GM12801 (cell line): ENCODE results near the gene CEP112.

Source experiments
- TF ChIP-seq, protein P1 (sequence below): IDR thresholded peaks from one replicate; pipeline ENCODE4 v1.5.1; 2011; ENCODE audit warnings: control low read depth; ENCODE audit not compliant: insufficient read length; ENCODE audit errors: extremely low read depth

Gene CEP112

GRCh38 chr17:65966072-65966695 lies 225.7 kb downstream of the CEP112 start:
- TF ChIP-seq, protein P1, sequence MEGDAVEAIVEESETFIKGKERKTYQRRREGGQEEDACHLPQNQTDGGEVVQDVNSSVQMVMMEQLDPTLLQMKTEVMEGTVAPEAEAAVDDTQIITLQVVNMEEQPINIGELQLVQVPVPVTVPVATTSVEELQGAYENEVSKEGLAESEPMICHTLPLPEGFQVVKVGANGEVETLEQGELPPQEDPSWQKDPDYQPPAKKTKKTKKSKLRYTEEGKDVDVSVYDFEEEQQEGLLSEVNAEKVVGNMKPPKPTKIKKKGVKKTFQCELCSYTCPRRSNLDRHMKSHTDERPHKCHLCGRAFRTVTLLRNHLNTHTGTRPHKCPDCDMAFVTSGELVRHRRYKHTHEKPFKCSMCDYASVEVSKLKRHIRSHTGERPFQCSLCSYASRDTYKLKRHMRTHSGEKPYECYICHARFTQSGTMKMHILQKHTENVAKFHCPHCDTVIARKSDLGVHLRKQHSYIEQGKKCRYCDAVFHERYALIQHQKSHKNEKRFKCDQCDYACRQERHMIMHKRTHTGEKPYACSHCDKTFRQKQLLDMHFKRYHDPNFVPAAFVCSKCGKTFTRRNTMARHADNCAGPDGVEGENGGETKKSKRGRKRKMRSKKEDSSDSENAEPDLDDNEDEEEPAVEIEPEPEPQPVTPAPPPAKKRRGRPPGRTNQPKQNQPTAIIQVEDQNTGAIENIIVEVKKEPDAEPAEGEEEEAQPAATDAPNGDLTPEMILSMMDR, result no peak

DNA sequence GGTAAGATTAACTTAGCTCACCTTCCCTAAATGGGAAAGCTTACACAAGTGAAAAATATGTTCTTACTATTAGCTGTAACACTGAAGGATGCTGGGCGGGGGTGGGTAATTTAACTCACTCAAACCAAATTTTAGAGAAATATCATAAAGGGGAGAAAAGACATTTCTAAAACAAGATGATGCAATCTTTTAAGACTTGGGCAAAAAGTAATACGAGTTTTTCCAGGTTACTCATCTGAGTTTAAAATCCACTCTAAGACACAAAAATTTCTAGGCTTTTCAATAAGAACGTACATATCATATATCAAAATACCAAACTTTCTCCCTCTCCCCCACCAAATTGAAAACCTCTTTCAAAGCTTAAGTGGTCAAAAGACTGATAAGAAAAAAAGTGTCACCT lies 228.8 kb downstream of the CEP112 start:
- TF ChIP-seq, protein P1, result no peak

GRCh38 chr17:65959630-65960029 lies 232.3 kb downstream of the CEP112 start:
- TF ChIP-seq, protein P1, result no peak

- TF ChIP-seq, protein P1, result no peak
Measured at GRCh38 chr17:65956814-65957213, 235.1 kb downstream of the CEP112 start.

GRCh38 chr17:65954148-65954449 lies 237.8 kb downstream of the CEP112 start:
- TF ChIP-seq, protein P1, result no peak

DNA sequence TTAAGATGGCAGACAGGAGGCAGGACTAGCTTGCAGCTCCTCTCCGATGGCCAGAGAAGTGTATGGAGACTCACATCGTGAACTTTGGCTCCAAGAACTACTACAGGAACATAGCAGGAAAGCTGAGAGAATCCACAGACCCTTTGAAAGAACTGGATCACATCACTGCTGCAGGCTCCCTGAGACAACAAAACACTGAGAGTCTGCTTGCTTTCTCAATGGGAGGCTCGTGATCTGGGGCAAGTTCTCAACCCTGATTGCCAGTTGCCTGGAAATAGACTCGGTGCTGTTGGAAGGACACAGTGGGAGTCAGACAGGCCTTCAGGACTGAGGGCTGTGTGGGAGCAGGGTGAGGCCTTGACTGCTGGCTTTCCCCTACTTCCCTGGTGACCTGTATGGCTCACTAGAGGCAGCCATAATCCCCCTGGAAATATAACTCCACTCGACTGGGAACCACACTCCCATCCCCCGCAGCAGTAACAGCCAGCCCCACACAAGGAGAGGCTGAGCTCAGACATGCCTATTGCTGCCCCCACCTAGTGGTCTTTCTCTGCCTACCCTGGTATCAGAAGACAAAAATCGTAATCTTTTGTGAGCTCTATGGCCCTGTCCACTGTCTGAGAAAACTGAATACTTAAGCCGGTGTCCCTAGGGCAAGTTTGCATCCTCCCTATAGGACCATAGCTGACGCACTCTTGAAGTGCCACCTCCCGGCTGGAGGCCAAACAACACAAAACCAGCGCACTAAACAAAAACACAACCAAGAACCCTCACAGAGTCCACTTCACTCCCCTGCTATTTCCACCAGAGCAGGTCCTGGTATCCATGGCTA lies 238.4 kb downstream of the CEP112 start:
- TF ChIP-seq, protein P1, result no peak

- TF ChIP-seq, protein P1, result no peak
Measured at GRCh38 chr17:65952586-65952985, 239.3 kb downstream of the CEP112 start.
